Umbilical cord (tissue), 2 donors: ENCODE data around the gene AP2B1. TPM values are rescaled to one million over a fixed set of nuclear protein-coding genes. Genes with fewer than 3 reads are reported as not detected.
A peak's percentile ranks its signal among the peaks of the same experiment; 100 is the strongest.

Experiments used
- DNase-seq: peaks from one replicate; pipeline ENCODE4 v3.0.0-alpha.2; 2015; ENCODE audit warnings: low spot score
- total RNA-seq: library from RNA; depleted of rRNA; stranded (reverse); fragments of >200 nt; gene quantifications from one replicate; pipeline ENCODE4 v1.2.3, GENCODE V29; 2014; ENCODE audit warnings: low replicate concordance; ENCODE audit not compliant: insufficient read depth

AP2B1 gene
- total RNA-seq, 1 donor from 2014 or later, result 32.3 TPM

DNA sequence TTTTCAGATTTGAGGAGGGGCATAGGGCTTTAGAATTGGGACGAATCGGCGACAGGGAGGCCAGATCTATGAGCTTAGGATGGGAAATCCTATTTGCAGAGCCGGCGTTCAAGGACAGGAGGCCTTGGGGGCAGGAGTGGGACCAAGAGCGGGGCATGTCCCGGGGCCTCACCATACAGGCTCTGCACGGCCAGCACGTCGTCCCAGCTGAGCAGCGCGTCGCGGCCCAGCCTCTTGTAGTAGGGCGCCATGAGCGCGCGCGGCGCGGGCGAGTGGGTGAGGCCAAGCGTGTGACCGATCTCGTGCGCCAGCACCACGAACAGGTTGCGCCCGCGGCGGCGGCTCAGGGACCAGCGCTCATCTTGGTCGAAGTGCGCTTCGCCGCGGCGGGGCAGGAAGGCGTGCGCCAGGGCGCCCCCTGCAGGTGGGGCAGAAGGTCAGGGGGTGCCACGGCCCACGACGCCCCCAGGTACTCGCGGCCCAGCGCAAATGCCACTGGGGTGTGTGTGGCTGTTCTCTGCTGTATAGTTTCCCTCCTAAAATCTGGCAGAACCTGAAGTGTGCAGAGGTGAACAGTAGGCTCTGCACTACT, 182.9 kb downstream of the AP2B1 start:
- DNase-seq, result no peak

- DNase-seq, result no peak
These were observed 186.0 kb downstream of the AP2B1 start for GRCh38 chr17:35773129-35773528.

GRCh38 chr17:35773679-35774425, 186.7 kb downstream of the AP2B1 start:
- DNase-seq, result peak; percentile 65

DNA sequence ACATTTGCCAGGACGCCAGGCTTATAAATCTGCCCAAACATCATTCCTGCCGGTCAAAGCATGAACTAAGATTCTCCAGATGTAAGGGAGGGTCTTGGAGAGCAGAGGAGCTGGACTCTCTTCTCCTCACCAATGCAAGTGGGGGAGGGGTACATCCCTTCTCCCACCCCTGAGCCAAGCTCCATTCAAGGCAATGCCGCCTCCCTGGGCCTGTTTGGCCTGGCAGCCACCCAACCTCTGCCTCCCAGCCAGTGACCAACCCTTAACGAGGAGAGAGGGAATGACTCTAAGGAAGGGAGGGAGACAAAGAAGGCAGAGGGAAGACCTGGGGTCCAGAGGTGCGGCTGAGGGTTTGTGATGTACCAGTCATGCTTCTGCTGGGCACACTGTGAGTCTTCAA, 187.4 kb downstream of the AP2B1 start:
- peak; percentile 95 for DNase-seq

DNA sequence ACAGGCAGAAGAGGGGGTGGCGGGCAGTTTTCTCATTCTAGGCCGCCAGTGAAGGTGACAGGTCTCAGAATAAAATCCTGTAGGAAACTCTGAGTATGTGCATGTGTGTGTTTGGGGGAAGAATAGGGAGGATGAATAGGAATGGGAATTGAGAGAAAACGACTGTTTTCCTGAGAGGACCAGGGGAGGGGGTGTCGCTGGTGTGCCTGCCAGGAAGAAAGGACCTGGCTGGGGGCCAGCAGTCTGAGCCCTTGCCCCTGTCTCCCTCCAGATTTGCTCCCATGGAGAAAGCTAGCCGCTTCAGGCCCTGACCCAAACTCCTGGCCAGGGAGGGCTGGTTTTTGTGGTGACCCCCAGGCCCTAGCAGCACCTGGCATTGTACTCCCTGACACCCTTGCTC, 187.9 kb downstream of the AP2B1 start:
- no peak for DNase-seq

- DNase-seq, result peak; percentile 66
These were observed 188.5 kb downstream of the AP2B1 start for GRCh38 chr17:35775583-35775982.

Other genes starting within 250 kb of the AP2B1 start
- 11.3 TPM for gene SLFN11, start 213.7 kb upstream of the AP2B1 start, total RNA-seq
- 31.8 TPM for gene SLFN12, start 154.8 kb upstream of the AP2B1 start, total RNA-seq
- 1.7 TPM for gene SLFN13, start 138.6 kb upstream of the AP2B1 start, total RNA-seq
- 8.4 TPM for gene SLFN12L, start 49.6 kb upstream of the AP2B1 start, total RNA-seq
- 4.8 TPM for gene SLFN14, start 26.5 kb upstream of the AP2B1 start, total RNA-seq
- 5.5 TPM for gene PEX12, start 8.8 kb upstream of the AP2B1 start, total RNA-seq
- gene RASL10B, start 144.3 kb downstream of the AP2B1 start, total RNA-seq, result 14.7 TPM
- 1.4 TPM for gene GAS2L2, start 165.9 kb downstream of the AP2B1 start, total RNA-seq
- gene C17orf50, start 173.6 kb downstream of the AP2B1 start, total RNA-seq, result not detected
- gene MMP28, start 208.3 kb downstream of the AP2B1 start, total RNA-seq, result 113 TPM
- gene TAF15, start 222.2 kb downstream of the AP2B1 start, total RNA-seq, result 33.0 TPM